ENCODE measurements around the gene SLC35D2. TPM values are rescaled to one million over a fixed set of nuclear protein-coding genes. Genes with fewer than 3 reads are reported as not detected.

SLC35D2 gene
- total RNA-seq, 1 experiment from 2014 or later: 19.0 TPM

DNA sequence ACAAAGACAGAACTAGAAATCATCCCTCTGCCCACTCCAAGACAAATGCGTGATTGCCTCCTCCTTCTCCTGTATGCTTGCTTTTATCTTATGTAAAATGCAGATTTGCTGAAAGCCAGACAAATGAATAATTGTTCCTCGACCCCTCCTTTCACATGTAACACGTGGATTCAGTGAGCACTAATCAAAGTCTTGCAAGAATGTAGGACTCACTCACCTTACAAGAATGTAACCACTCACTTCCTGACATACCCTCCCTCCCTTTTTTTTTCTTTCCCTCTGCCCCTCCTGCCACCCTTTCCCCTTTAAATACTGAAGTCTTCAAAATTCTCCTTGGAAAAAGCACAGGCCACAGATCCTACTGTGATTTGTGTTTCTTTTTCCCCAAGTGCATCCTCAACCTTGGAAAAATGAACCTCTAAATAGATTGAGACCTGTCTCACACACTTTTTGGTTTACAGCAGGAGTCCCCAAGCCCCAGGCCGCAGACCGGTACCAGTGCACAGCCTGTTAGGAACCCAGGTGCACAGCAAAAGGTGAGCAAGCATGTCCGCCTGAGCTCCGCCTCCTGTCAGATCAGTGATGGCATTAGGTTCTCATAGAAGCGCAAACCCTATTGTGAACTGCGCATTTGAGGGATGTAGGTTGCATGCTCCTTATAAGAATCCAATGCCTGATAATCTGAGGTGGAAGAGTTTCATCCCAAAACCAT lies 52.1 kb downstream of the SLC35D2 start:
- H2BK20ac ChIP-seq (ENCODE audit: low read depth, low read length, poor library complexity, severe bottlenecking): no peak overlapping the region
- TF ChIP-seq, protein P1, sequence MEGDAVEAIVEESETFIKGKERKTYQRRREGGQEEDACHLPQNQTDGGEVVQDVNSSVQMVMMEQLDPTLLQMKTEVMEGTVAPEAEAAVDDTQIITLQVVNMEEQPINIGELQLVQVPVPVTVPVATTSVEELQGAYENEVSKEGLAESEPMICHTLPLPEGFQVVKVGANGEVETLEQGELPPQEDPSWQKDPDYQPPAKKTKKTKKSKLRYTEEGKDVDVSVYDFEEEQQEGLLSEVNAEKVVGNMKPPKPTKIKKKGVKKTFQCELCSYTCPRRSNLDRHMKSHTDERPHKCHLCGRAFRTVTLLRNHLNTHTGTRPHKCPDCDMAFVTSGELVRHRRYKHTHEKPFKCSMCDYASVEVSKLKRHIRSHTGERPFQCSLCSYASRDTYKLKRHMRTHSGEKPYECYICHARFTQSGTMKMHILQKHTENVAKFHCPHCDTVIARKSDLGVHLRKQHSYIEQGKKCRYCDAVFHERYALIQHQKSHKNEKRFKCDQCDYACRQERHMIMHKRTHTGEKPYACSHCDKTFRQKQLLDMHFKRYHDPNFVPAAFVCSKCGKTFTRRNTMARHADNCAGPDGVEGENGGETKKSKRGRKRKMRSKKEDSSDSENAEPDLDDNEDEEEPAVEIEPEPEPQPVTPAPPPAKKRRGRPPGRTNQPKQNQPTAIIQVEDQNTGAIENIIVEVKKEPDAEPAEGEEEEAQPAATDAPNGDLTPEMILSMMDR (conservative IDR thresholded peaks at IDR 0.05): no peak
- no peak overlapping the region for H2BK12ac ChIP-seq (ENCODE audit: insufficient read length, low read depth, low read length)
- no peak overlapping the region for H2BK5ac ChIP-seq (ENCODE audit: insufficient read length, low read length)
- Mint-ChIP-seq H3K9me3 (no peaks in the 10 kb centered on the region), H3K36me3 (ENCODE audit: insufficient read depth in 1 of 3, low read depth in 3 of 3) (peaks cover 0 to 5% (median 4%) of the 10 kb centered on the region in 3 experiments; a peak in 2 of 7 replicates), H3K4me3 (no peak overlapping the region), H3K27ac (peak overlapping the region in 2 of 3 experiments; percentile 3 to 22; a peak in 1 of 7 replicates), H3K4me1 (peaks cover 7 to 11% of the 10 kb centered on the region in 2 experiments), H3K27me3 (ENCODE audit: low read depth) (no peaks in the 10 kb centered on the region)
- no peak overlapping the region for H2BK15ac ChIP-seq (ENCODE audit: low read depth, low read length)
- no peak overlapping the region for H3T11ph ChIP-seq (ENCODE audit: low read length)
- H2AFZ ChIP-seq (ENCODE audit: low read length): no peak overlapping the region
- H3K56ac ChIP-seq (ENCODE audit: insufficient read length, low read depth, low read length): no peak overlapping the region
- no peaks in the 10 kb centered on the region for H3K23me2 ChIP-seq (ENCODE audit: insufficient read length, low read depth, low read length, poor library complexity, severe bottlenecking)
- no peak overlapping the region for H3K18ac ChIP-seq (ENCODE audit: insufficient read length, low read depth, low read length)
- H3K4ac ChIP-seq (ENCODE audit: low read depth, low read length): no peak overlapping the region
- no peak overlapping the region for H4K91ac ChIP-seq (ENCODE audit: insufficient read length, low read depth, low read length)
- no peaks in the 10 kb centered on the region for H3K79me1 ChIP-seq (ENCODE audit: insufficient read depth, low read depth, low read length, poor library complexity, severe bottlenecking)
- no peak overlapping the region for H3K14ac ChIP-seq (ENCODE audit: insufficient read depth, low read length)
- H3K9ac ChIP-seq (ENCODE audit: extremely low read depth, insufficient read length, low read length): no peak overlapping the region
- H3K27me3 ChIP-seq (ENCODE audit: insufficient read depth, low read length): no peaks in the 10 kb centered on the region
- H3K4me2 ChIP-seq (ENCODE audit: insufficient read depth, insufficient read length, low read length): no peak overlapping the region
- no CpG with 5 or more reads among the region's 9 CpGs for WGBS (ENCODE audit: extremely low coverage, insufficient read length, low lambda C conversion rate)
- H4K20me1 ChIP-seq (ENCODE audit: control insufficient read depth, insufficient read depth, insufficient read length): no peaks in the 10 kb centered on the region
- no peaks in the 10 kb centered on the region for H3K9me3 ChIP-seq (ENCODE audit: control insufficient read depth, low read depth, low read length)
- no peak overlapping the region for H2AK5ac ChIP-seq (ENCODE audit: insufficient read length, low read length)
- H3K27ac ChIP-seq (ENCODE audit: insufficient read length, low read depth, low read length): no peak overlapping the region
- no peak overlapping the region for H2BK120ac ChIP-seq (ENCODE audit: low read depth, low read length, poor library complexity, severe bottlenecking)
- H4K5ac ChIP-seq (ENCODE audit: insufficient read length, low read depth, low read length): no peak overlapping the region
- peaks cover 3% of the 10 kb centered on the region; the same call in 1 of the 2 replicates for H3K4me1 ChIP-seq (ENCODE audit: insufficient read depth, low read length)
- H3K79me2 ChIP-seq (ENCODE audit: insufficient read depth, low read length): no peaks in the 10 kb centered on the region
- no peak overlapping the region for H3K23ac ChIP-seq (ENCODE audit: insufficient read length, low read depth, low read length)
- DNase-seq: no peak
- no peak overlapping the region for H4K8ac ChIP-seq (replicated peaks; ENCODE audit: insufficient read length, low read depth, low read length)
